ENCODE data around the gene CACNA2D4.

GRCh38 chr12:1810201-1810930 lies 108.1 kb downstream of the CACNA2D4 start:
- TF ChIP-seq CTCF (IDR thresholded peaks at IDR 0.05 in 4 of 5, conservative IDR thresholded peaks at IDR 0.05 in 1 of 5) (no peak), POLR2A (IDR thresholded peaks at IDR 0.05) (no peak)
